Neural crest cell (in vitro differentiated cells): Measurements from ENCODE around the gene CLCN7. TPM values are rescaled to one million over a fixed set of nuclear protein-coding genes. Genes with fewer than 3 reads are reported as not detected.
A peak's percentile ranks its signal among the peaks of the same experiment; 100 is the strongest.

Source experiments
- DNase-seq: peaks from one replicate; pipeline ENCODE4 v3.0.0; 2021; ENCODE audit warnings: low read depth, mixed read lengths, low spot score
- H3K27ac Mint-ChIP-seq: one replicate; pipeline ENCODE4 v1.8.0; 2021; ENCODE audit warnings: mild to moderate bottlenecking, mixed read lengths; ENCODE audit not compliant: unreplicated experiment
- H3K27me3 Mint-ChIP-seq: 2 replicates; pipeline ENCODE4 v1.8.0; 2021; ENCODE audit warnings: low read depth, mild to moderate bottlenecking, mixed read lengths
- H3K36me3 Mint-ChIP-seq: 2 replicates; pipeline ENCODE4 v1.8.0; 2021; ENCODE audit warnings: low read depth, mild to moderate bottlenecking, mixed read lengths
- H3K4me1 Mint-ChIP-seq: 2 replicates; pipeline ENCODE4 v1.8.0; 2021; ENCODE audit warnings: mixed read lengths
- H3K4me3 Mint-ChIP-seq: one replicate; pipeline ENCODE4 v1.8.0; 2021; ENCODE audit warnings: mild to moderate bottlenecking, mixed read lengths
- H3K9me3 Mint-ChIP-seq: 2 replicates; pipeline ENCODE4 v1.8.0; 2021; ENCODE audit warnings: mixed read lengths
- total RNA-seq: library from RNA; stranded (reverse); gene quantifications from 2 replicates; pipeline ENCODE4 v1.2.1, GENCODE V29; 2021
- TF ChIP-seq, protein P1 (sequence below): fragments of 200-600 bp; sonication (generic); conservative IDR thresholded peaks from 2 replicates; pipeline ENCODE4 v1.5.0; 2021; ENCODE audit warnings: antibody characterized with exemption, mild to moderate bottlenecking

Gene CLCN7
- total RNA-seq, 1 donor from 2014 or later, result 82.4 TPM

DNA sequence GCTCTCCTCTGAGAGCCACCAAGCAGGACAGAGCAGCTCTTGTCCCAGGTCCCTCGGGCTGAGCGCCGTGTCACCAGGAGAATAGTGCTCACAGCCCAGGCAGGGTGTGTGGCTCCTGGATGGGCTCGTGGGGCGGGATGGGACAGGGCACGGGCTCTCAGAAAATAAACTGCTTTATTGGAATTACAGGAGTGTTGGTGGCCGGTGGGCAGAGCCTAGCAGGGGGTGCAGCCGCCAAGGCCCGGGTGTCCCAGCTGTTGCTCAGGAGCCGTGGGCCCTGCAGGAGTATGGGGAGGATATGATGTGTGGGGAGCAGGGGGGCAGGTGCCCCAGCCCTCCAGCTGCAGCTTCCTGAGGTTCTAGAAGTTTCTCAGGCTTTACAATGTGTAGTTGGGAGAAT is 35.4 kb upstream of the CLCN7 start:
- H3K4me3 Mint-ChIP-seq, result no peak overlapping the region
- H3K4me1 Mint-ChIP-seq, result no peaks in the 10 kb centered on the region
- peaks cover 6% of the 10 kb centered on the region for H3K9me3 Mint-ChIP-seq
- no peak for DNase-seq
- H3K27me3 Mint-ChIP-seq, result no peaks in the 10 kb centered on the region
- H3K27ac Mint-ChIP-seq, result peak overlapping the region; percentile 50
- peaks cover 16% of the 10 kb centered on the region for H3K36me3 Mint-ChIP-seq
- TF ChIP-seq, protein P1, sequence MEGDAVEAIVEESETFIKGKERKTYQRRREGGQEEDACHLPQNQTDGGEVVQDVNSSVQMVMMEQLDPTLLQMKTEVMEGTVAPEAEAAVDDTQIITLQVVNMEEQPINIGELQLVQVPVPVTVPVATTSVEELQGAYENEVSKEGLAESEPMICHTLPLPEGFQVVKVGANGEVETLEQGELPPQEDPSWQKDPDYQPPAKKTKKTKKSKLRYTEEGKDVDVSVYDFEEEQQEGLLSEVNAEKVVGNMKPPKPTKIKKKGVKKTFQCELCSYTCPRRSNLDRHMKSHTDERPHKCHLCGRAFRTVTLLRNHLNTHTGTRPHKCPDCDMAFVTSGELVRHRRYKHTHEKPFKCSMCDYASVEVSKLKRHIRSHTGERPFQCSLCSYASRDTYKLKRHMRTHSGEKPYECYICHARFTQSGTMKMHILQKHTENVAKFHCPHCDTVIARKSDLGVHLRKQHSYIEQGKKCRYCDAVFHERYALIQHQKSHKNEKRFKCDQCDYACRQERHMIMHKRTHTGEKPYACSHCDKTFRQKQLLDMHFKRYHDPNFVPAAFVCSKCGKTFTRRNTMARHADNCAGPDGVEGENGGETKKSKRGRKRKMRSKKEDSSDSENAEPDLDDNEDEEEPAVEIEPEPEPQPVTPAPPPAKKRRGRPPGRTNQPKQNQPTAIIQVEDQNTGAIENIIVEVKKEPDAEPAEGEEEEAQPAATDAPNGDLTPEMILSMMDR, result no peak

DNA sequence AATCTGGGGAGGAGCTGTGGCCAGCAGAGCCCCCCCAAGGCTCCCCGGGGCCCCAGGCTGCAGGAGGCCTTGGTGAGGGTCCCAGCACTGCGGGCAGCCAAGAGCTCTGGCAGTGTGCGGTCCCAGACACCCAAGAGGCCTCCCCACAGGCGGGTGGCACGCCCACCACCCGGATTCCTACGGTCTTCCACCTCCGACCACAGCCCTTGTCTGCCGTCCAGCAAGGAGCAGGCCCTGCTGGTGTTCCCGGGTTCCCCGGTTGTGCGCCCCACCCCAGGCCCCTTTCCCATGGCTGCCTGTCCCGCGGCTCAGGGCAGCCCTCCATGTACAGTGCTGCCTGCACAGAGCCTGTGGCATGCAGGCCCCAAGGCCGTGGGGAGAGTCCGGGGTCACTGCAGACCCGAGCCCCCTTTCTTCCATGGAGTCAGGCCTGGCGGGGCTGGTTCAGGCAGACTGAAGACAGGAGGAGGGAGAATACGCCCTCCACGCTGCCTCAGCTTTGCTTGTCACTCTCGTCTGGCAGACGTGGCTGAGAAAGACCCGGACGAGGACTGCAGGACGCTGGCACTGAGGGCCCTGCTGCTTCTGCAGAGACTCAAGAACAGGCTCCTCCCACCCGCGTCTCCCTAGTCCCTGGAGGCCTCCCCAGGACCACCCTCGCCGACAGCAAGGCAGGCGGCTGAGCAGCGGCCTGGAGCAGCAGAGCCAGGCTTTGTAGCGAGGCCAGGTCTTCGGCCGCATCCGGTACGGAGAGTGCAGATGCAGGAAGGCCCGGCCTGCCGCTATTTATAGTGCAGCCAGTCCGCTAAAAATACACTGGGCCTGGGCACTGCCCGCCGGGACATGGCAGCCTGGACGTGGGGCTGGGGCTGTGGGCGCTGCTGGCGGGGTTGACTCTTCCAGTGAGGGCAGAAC is 34.7 kb upstream of the CLCN7 start:
- Mint-ChIP-seq H3K9me3 (peaks cover 2% of the 10 kb centered on the region), H3K36me3 (peaks cover 12% of the 10 kb centered on the region), H3K27ac (no peak overlapping the region), H3K4me1 (no peaks in the 10 kb centered on the region), H3K27me3 (no peaks in the 10 kb centered on the region), H3K4me3 (no peak overlapping the region)
- DNase-seq, result no peak
- TF ChIP-seq, protein P1, result no peak

- Mint-ChIP-seq H3K4me1 (no peaks in the 10 kb centered on the region), H3K27ac (no peak overlapping the region), H3K27me3 (no peaks in the 10 kb centered on the region), H3K4me3 (no peak overlapping the region), H3K9me3 (no peaks in the 10 kb centered on the region), H3K36me3 (peaks cover 8% of the 10 kb centered on the region)
- TF ChIP-seq, protein P1, result no peak
- DNase-seq, result no peak
These were observed 33.8 kb upstream of the CLCN7 start for GRCh38 chr16:1508494-1509187.

DNA sequence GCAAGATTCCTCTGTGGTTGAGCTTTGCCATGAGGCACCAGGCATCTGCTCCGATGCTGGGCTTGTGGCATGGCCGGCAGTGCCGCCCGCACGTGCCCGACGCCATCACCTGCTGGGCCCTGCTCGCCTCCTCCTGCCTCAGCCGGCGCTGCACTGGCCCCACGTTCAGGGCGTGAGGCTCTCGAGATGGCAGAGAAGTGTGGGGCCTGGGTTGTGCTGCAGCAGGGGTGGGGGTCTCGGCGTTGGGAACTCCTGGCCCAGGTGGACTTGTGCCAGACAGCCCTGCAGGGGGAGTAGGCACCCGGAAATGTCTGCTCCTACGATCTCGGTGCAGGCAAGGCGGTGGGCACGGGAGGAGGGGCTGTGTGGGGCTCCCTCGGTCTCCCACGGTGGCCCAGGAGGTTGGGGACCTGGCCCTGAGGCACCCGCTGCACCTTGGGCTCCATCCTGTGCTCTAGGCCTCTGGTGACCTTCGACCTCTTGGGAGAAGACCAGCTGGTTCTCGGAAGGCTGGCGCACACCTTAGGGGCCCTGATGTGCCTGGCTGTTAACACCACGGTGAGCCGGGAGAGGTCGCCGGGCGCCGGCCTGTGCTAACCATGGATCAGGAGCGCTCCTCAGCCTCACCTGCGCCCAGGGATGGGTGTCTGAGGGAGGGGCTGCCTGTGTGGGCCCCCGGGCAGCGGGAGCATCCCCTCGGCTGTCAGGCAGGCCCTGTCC is 31.8 kb upstream of the CLCN7 start:
- no peak for DNase-seq
- peaks cover 5% of the 10 kb centered on the region for H3K36me3 Mint-ChIP-seq
- H3K27me3 Mint-ChIP-seq, result no peaks in the 10 kb centered on the region
- H3K27ac Mint-ChIP-seq, result no peak overlapping the region
- H3K9me3 Mint-ChIP-seq, result no peaks in the 10 kb centered on the region
- no peaks in the 10 kb centered on the region for H3K4me1 Mint-ChIP-seq
- H3K4me3 Mint-ChIP-seq, result no peak overlapping the region
- TF ChIP-seq, protein P1, result no peak

DNA sequence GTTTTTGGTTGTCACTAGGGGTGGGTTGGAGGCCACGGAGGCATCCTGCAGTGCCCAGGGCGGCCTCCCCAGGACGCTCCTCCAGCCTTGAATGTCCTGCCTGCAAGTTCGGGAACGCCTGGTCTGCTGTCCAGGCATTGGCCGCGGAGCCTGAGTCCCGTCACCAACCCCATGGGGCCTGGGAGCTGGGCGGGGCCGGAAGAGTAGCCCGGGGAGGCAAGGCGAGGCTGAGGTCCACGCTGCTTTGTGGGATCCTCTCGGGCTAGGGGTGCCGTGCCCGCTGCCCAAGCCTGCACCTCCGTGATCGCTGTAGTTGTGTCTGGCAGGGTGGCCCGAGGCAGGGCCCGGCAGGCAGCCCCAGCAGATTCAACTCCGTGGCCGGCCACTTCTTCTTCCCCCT is 31.1 kb upstream of the CLCN7 start:
- no peak for DNase-seq
- no peaks in the 10 kb centered on the region for H3K4me1 Mint-ChIP-seq
- TF ChIP-seq, protein P1, result no peak
- H3K9me3 Mint-ChIP-seq, result no peaks in the 10 kb centered on the region
- H3K27me3 Mint-ChIP-seq, result no peaks in the 10 kb centered on the region
- no peak overlapping the region for H3K27ac Mint-ChIP-seq
- H3K36me3 Mint-ChIP-seq, result peaks cover 3% of the 10 kb centered on the region
- no peak overlapping the region for H3K4me3 Mint-ChIP-seq
